HL-60/S4 treated with phorbol 12-myristate 13-acetate at 8.2 ng/mL for 4 days and 3 days (cell line): Measurements from ENCODE around the gene RAB9B.
"Not testable (repeated sequence)": the region's sequence is repeated elsewhere in the genome, so short reads cannot be mapped to it uniquely, and the experiment has no call there.

Experiments
- in situ Hi-C: fragments of 300-500 bp; cut with MboI; formaldehyde crosslinking; loops from 2 replicates; pipeline ENCODE4 v1.15.0; 2022; ENCODE audit warnings: low sequenced_read_pairs

RAB9B gene, protein sequence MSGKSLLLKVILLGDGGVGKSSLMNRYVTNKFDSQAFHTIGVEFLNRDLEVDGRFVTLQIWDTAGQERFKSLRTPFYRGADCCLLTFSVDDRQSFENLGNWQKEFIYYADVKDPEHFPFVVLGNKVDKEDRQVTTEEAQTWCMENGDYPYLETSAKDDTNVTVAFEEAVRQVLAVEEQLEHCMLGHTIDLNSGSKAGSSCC

DNA sequence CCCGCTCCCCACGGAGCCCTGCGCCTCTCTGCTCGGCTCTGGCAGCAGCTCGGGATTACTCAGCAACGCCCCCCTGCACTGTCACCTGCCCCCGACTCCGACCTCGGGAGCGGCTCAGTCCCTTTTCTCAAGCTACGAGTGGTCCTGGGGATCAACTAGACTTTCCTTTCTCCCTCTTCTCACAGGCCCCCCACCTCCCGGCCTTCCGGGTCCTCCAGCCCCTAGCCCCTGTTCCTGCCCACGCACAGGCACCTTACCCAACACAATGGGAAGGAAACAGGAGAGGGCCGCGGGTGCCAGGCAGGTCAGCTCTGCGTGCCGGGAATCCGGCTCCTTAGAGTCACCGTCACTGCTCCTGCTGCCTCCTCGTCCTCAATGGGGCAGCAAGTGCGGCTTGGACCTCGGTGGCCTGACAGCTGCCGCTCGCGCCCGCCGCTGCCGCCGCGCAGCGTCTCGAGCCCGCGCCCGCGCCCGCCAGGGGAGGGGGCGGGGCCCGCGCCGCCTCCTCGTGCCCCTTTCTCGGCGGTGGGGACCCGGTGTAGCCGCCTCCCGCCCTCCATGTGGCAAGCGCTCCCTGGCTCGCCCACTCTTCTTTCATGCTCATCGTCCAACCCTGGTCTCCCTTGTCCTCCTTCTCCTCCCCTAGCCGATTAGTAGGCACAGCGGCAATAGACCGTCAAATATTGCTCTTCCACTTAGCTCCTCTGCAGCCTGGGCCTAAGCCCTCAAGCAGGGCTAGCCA is at the start of gene RAB9B:
Gene RAB9B, minus strand, starts transcription at position 455 of the 742 bp plus-strand sequence. CDS start 6,473 bp downstream, outside the sequence.
- in situ Hi-C loops: no loop called here

DNA sequence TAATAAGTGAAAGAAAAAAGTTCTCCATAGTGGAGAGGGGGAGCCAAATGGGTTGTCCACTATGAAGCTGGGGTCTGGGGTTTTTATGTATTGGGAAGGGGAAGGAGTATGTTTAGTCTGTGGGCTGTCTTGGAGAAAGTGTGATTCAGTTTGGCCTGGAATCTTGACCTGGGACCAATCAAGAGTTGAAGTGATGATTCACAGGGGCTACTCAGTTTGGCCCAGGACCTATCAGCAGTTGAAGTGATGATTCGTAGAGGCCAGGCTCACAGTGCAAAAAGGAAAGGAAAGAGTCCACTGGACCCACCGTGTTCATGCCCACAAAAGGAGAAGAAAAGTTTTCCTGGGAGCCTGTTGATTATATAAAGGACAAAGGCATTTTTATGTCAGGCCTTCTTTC is 47.3 kb upstream of the RAB9B start:
- in situ Hi-C loops: no loop called here

DNA sequence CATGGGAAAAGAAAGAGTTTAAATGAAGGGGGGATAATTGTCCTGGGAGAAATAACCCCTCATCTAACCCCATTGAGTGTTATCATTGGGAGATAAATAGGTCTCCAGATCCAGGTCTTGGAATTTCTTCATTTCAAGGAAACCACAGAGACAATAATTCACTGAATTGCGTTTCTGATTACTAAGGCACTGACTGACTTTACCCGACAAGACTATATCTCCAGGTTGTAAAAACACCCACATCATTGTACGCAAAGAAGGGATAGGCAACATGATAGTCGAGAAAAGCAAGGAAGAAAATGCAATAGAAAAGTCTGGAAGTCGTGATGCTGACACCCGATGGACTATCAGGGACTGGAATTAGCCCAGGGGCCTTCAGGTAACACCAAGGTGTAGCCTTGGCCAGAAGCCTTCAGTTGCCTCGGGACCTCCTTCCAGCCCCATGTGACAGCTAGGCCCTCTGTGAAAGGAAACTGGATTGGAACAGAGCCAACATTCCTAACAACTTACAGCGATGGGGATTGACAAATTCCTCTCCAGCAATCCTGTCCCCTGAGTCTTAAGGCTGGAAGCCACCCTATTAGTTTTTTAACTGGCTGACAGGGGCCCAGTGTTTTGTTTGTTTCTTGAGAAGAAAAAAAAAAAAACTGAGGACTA is 46.5 kb upstream of the RAB9B start:
- in situ Hi-C loops: no loop called here

DNA sequence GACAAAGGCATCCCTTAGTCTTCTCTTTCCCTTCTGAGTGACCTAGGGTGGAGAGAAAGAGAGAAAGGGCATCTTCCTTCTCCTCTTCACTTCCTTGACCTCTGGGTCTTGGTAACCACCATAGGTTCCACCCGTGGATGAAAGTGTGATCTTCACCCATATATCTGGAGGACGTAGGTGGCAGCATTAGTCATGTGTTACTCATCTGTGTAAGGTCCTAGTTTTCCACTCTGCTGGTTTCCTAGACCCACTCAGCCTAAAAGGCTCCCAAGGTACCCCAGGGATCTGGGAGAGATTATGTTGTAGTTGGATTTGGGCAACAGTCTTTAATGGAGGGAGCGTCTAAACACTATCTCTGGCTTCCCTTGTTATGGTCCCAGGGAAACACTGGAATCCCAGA is 45.5 kb upstream of the RAB9B start:
- in situ Hi-C loops: no loop called here

DNA sequence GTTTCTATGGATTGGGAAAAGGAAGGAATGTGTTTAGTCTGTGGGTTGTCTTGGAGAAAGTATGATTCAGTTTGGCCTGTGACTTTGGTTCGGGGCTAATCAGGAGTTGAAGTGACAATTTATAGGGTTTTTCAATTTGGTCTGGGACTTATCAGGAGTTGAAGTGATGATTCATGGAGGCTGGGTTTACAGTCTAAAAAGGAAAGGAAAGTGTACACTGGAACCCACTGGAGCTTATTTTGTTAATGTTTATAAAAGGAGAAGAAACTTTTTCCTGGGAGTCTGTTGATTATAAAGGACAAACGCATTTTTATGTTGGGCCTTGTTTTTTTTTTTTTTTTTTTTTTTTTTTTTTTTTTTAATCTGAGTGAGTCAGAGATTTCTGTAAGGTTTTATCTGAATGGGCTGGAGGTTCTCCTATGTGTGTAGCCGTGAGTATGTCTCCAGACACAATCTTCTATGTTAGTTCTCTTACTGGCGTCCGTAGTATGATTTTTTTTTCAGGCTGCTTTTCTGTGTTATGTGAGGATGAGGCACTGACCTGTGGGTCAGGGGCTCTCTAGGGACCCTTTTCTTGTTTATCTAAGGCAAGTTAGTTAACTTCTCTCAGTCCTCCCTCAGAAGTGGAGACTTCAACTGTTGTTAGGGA is 33.0 kb upstream of the RAB9B start:
- in situ Hi-C loops: no loop called here

DNA sequence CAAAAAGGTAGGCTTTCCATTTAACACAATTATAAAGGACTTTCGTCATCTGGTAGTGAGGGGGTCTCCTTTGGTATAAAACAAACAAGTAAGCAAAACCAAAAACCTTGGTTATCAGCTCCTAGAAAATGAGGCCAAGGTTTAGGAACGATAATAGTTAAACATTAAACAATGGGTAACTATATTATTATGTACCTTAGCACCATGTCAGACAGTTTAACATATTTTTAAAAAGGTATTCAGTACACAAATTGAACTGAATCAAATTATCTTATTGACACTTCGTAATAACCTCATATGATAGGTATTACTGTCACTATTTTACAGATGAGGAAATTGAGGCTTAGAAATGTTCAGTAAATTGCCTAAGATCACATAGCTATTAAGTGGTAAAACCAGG is 32.1 kb upstream of the RAB9B start:
- in situ Hi-C loops: no loop called here

DNA sequence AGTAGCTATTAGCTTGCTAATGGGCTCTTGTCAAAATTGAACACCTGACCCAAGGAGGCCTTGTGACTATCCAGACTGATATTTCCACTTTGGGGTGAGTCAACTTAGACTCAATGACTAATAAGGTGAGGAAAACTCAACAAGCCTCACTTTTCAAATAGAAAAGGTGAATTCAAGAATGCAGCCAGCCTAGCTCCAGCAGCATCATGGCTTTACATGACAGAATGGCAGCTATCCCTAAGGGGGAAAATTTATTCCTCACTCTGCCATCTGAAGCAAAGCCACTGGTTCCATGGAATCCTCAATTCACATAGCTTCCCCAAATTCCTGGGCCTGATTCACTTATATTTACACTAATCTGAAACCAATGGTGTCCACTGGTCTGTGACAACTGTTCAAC is 29.1 kb upstream of the RAB9B start:
- in situ Hi-C loops: no loop called here

DNA sequence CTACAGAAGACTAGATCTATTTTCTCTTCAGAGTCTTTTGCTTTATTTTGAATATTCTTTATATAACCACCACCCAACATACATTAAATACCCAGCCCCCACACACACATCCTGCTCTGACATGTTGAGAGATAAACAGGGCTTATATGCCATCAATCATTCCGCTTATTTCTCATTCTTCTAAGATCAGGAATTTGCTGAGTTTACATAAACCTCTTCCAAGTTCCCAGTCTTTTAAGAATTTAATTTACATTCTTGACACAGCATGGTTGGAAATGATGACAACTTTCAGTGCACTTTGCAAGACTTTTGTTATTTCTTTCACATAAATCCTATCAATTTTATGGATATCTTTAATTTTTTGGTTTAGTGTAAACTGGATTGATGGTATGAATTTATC is 17.5 kb upstream of the RAB9B start:
- in situ Hi-C loops: no loop called here

DNA sequence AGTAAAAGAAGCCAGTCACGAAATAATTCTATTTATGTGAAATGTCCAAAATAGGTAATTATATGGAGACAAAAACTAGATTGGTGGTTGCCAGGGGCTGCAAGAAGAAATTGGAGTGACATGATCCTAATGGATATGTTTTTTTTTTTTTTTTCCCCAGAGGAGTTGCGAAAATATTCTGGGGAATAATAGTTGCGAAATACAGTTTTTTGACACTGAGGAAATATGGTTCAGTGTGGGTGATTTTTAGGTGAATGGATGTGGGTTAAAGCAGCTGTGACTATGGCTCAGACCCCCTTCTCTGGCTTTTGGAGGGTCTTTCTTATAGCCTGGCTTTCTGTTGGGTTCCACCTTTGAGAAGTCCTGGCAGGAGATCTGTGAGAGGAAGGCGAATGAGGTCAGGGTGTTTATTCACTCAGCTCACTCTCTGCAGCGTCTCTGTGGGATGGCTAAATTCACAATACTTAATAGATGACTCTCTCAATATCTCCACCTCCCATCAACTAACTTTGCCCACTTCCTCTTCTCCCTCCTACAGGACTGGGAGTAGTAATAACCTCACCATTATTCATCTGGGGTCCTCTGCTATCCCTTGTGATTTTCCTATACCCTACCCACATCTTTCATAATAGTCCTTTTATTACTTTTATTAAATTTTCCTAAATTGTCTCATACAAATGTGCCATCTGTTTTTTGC is 15.3 kb upstream of the RAB9B start:
- in situ Hi-C loops: no loop called here

DNA sequence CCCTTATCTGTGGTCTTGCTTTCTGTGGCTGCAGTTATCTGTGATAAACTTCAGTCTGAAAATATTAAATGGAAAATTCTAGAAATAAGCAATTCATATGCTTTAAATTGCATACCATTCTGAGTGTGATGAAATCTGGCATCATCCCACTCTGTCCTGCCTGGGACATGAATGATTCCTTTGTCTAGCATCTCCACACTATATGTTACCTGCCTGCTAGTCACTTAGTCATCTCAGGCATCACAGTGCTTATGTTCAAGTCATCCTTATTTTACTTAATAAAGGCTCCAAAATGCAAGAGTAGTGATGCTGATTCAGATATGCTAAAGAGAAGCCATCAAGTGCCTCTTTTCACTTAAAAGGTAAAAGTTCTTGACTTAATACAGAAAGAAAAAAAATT is 14.3 kb upstream of the RAB9B start:
- in situ Hi-C loops: no loop called here

DNA sequence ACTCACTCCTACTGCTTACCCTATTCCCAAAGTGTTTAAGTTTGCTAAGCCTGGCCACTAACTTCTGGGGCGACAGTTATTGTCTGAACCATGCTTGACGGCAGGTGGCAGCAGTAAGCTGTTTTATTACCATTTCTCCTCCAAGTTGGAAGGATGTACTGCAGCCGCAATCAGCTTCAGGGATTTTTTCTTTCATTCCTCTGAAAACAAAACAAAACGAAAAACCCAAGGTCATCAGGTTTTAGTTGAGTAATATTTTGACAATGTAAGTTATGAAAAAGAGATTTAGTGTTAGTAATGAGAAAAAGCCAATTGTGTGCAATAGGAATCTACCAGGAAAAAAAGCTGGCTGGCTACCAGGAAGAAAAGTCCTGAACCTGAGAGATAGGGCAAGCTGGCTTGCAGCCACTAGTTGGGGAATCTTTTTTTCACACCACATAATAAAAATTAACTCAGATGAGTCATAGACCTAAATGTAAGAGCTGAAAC is 13.2 kb upstream of the RAB9B start:
- in situ Hi-C loops: no loop called here

DNA sequence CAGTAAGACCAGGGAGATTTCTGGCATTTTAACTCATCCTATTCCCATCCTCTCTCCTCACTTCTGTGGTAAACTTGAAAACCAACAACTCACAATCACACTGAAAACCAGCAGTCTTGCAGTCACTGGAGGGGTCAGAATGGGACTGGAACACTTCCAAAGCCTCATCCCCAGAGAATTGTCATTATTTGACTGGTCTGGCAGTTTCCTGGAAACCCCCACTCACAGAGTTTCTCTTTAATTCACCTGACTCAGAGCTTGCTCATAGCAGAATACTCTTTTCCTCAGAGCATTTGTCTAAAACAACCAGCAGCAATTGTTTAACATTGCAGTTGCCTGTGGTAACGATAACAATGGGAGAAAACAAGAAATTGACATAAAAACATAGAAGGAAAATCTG is 7.3 kb upstream of the RAB9B start:
- in situ Hi-C loops: no loop called here

DNA sequence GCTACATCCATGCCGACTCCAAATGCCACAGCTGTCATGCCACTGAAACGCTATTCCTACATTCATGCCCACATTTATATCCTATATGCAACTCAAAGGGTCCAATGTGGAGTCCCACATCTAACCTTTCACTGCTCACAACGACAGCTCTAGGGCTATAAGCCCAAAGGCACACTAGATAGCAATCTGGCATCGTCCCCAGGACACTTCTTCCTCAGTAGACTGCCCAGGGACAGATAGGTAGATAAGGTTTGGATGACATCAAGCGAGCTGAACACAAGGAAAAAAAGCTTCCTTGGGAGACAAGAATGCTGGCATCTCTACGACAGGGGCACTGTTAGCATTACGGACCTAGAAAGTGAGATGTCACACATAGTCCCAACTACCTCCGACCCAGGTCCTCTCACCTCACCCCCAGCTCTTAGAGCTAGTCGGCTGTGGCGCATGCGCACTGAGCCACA is 685 bp downstream of the RAB9B start:
- in situ Hi-C loops: no loop called here

DNA sequence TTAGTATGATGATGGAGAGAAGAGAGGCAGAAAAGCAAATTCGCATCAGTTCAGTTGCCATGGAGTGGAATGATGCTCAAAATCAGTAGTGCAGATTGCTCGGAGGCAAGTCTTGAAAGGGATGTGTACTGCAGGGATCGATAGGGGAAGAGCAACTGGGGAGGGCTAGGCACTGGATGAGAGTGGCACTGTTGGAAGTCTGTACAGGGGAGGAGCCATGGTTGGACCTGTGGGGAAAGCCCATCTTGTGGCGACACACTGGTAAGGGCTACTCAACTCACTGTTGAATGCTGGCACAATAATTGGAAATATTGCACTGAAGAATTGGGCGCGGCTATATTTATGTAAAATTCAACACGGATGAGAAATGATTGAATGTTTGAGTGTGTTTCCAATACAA is 1.2 kb downstream of the RAB9B start:
- in situ Hi-C loops: no loop called here

DNA sequence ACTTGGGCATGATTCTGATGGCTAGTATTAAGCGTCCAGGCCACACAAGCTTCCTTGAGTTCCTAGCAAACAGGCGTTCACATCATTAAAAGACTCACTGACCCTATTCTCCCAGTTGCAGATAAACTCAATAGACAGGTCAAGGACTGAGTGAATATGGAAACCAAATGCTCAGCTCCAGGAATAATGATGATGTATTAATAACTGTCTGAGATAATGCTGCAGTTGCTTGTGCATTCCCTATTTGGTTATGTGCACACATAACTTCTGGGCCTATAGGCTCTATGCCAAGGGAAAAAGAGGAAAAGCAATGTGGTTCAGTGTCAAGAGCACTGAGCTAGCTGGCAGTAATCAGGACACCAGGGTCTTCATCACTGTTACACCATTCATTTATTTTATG is 3.5 kb downstream of the RAB9B start:
- in situ Hi-C loops: no loop called here

DNA sequence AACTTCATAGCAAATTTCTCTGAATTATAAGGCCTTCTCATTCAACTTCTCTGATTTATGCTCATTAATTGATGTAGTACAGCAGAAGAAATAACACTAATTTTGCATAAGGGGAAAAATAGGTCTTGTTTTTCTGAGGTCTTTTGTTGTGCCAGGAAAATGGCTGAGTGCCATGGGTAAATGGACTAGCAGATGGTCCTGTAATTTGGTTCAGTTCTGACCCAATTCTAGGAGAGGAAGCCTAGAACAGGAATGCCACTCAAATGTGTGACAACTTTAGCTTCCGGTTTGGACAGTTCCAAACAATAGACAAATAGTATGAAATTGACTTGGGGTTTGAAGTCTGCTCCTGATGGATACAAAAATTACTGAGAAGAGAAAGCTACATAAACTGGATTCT is 6.2 kb downstream of the RAB9B start:
- in situ Hi-C loops: no loop called here

DNA sequence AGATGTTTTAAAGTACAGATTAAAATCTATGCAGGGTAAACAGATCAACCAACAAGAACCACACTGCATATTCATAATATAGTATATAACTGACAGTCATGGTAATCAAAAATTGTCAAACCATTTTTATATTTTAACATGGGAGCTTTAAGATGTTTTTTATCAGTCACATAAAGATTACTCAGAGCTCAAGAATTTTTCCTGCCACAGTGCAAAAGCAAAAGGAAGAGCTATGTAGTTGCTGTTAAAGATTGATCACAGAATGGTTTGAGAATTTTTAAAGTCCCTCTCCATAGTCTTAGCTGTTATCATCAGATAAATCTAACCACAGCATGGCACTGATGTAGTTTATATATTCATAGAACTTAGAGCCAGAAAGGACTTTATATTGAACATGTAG is 8.5 kb downstream of the RAB9B start:
- in situ Hi-C loops: no loop called here

DNA sequence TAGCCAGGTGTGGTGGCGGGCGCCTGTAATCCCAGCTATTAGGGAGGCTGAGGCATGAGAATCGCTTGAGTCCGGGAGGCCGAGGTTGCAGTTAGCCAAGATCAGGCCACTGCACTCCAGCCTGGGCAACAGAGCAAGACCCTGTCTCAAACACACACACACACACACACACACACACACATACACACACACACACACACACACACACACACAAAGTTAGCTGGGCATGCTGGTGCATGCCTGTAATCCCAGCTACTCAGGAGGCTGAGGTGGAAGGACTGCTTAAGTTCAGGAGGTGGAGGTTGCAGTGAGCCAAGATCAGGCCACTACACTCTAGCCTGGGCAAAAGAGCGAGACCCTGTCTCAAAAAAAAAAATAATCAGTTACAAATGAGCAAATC is 11.3 kb downstream of the RAB9B start:
- in situ Hi-C loops: not testable (repeated sequence)

DNA sequence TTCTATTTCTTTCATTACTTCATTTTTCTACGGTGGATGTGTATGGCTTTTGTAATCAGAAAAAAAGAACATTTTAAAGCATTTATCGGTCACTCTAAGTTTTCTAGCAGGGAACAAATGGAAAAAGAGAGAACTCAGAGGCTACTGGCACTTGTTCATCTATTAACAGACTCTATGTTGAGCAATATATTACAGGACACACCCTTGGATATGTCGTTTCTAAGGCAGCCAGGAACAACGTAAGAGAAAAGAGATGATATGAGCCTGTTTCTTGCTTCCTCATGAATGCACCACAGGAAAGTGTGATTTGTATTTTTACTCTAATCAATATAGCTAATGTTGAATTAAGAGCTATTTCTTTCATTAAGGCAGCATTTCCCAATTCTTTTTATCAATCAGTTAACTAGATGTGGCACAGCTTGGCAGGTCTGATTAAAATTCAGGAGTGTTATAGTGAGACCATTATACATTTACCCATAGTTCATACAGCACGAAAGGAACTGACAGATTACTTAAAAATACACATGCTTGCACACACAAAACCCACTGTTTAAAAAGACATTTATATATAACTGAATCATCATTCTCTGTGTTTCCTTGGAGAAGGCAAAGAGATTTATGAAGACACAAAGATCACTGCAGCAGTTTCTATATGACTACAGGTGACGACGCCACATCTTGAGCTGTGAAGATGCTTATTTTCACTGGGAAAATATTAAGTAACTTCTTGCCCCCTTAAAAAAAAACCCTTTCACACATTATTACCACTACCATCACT is 13.0 kb downstream of the RAB9B start:
- in situ Hi-C loops: no loop called here

DNA sequence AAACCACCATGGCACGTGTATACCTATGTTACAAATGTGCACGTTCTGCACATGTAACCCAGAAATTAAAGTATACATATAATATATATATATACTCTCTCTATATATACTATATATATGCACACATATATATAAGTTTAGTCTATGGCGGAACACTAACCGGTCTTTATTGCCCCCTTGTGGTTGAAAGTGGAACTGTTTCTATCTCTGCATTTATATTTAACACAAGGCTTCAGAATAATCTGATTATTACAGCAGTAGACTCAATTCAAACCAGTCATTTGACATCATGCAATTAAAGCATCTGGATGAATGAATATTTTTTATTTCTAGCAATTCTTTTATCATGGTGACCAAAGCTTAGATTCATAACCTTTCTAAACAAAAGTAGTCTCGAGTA is 14.6 kb downstream of the RAB9B start:
- in situ Hi-C loops: no loop called here
